ENCODE measurements around the gene PANK3. TPM values are rescaled to one million over a fixed set of nuclear protein-coding genes. Genes with fewer than 3 reads are reported as not detected.
"Not testable (repeated sequence)": the region's sequence is repeated elsewhere in the genome, so short reads cannot be mapped to it uniquely, and the experiment has no call there.

PANK3 gene
- 82.1 and 94.9 TPM in 2 replicates for total RNA-seq
- 13.6 TPM for polyA plus RNA-seq (2012)

DNA sequence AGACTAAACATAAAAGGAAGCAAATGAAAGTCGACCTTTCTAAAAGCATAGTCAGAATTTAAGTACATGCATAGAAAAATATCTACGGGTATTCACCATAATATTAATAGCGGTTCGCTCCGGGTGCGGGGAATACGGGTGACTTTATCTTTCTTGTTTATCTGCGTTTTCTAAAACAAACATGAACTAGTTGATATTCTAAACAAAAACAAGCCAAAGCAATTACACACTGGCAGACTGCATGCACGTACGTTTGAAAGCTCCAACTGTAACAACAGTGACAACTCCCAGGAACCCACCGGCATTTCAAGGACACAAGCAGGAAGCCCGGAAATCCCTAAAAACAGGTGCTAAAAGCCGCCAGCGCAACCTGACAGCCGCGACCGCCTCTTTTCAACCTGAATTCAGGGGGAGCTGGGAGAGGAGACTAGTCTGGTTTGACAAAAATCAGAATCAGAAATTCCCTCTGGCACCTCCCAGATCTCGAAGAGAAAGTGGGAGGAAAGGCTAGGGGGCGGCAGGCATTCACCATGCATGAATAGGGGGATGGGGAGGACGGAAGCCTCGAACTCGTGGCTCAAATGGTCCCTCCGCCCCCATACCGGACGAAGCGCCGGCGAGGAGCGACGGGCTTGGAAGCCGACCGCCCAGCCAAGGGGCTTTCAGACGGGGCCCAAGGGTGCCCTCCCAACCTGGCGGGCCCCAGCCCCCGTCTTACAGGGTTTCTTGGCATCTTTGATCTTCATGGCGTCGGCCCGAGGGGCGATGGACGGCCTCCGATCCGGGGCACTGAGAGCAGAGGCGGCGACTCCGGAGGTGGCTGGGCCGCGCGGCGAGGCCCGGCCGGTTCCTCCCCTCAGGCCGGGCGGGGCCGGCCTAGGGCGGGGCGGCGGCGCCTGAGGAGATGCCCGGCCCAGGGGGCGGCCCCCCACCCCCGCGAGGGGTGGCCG is at the start of gene PANK3:
PANK3 (minus strand) TSS at position 831 of the 950 bp plus-strand sequence; CDS start at position 746, 85 bp downstream.
- peak; percentile 79 for DNase-seq (ENCODE audit: low read depth)

DNA sequence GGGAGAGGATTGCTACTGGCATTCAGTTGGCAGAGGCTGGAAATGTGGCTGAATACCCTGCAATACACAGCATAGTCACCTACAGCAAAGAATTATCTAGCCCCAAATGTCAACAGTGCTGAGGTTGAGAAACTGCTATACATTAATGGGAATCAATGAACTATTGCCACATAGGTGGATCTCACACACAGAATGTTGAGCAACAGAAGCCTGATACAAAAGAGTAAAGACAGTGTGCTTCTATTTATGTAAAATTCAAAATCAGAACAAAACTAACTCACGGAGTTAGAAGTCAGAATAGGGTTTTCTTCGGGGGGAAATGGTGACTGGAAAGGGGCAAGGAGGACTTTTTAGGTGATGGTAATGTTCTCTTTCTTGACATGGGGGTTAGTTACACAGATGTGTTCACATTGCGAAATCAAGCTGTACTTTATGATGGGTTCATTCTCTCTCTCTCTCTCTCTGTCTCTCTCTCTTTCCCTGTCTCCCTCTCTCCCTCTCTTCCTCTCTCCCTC is 45.7 kb upstream of the PANK3 start:
- DNase-seq (ENCODE audit: low read depth) = no peak

DNA sequence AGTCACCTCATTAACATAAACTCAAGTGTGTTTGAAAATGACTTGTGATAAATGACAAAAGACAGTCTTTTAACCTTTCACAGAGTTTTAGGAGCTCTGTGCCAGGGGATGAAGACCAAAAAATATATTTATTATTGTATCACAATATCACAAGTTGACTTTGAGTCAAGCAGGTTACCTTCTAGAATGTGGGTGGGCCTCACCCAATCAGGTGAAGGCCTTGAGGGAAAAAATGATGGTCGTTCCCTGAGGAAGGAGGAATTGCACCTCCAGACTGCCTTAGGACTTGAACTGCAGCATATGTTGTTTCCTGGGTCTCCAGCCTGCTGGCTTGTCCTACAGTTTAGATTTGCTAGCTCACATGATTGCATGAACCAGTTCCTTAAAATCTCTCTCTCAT is 41.6 kb upstream of the PANK3 start:
- no peak for DNase-seq (ENCODE audit: low read depth)

DNA sequence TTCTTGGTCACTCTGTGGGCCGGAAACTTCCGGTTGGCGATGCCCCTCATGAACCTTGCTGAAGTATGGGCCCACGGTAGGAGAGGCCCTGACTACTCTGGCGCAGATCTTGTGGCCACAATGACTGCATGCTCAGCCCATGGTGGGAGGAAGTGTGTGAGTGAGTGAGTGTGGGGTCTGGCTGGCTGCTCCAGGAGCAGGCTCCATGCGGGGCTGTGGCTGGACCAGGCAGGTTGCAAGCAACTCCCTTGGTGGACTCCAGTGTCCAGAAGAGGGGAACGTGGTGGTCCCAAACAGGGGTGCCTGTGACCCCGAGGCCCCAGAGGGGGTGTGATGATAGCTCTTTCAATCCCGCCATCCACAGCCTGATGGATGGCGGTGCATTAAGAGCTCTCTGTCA is 35.5 kb upstream of the PANK3 start:
- DNase-seq (ENCODE audit: low read depth) = no peak

DNA sequence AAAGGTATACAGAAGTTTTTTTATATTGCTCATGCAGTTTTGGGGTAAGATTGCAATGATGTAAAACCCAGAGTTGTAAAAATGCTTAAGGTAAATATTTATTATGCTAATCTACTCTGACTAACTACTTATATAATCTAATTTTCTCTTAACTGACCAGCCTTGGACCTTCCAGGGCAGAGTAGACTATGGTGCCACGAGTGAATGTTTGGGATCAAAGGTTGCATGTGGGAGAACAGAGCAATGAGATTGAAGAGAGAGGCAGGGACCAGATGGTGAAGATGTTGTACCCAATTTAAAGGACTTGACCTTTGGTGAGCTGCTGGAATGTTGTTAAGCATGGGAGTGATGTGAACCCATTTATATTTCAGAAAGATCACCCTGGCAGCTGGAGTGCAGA is 34.8 kb upstream of the PANK3 start:
- DNase-seq (ENCODE audit: low read depth) = no peak

DNA sequence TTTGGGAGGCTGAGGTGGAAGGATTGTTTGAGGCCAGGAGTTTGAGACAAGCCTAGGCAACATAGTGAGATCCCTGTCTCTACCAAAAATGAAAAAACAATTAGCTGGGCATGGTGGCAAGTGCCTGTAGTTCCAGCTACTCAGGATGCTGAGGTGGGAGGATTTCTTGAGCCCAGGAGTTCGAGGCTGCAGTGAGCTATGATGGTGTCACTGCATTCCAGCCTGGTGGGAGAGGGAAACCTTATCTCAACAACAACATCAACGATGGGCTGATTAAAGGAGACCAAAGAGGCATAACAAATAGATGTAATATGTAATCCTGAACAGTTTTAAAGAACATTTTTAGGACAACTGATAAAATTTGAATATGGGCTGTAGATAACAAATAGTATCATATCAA is 34.2 kb upstream of the PANK3 start:
- DNase-seq (ENCODE audit: low read depth) = no peak

DNA sequence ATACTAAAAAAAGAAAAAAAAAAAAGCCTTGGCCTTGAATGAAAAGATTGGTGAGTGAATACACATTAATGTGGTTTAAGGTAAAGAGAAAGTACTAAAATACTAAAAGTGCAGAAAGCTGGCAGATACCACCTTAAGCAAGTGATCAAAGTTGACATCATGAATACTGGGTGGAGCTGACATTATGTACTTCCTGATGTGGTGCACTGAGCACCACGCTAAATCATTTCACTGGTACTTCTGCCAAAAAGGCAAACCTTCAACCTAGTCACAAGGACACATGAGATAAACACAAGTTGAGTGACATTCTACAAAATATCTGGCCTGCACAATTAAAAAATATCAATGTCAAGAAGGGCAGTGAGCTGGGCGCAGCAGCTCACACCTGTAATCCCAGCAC is 33.8 kb upstream of the PANK3 start:
- no peak for DNase-seq (ENCODE audit: low read depth)

DNA sequence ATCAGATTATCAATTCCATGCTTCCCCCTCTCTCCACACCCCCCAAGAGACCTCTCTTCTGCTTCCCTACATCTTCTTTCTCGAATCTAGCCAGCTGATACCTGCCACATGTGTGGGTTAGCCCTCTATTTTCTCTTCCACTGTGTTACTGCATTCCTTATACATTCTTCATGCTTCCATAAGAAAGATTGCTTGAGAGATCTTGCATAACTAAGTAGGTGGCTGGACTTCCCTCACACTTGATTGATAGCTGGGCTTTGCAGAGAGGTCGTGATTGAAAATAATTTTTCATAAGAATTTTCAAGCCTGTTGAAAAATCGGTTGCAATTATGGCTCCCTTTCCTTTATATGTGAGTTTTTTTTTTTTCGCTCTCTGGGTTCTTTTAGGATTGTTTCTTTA is 33.0 kb upstream of the PANK3 start:
- no peak for DNase-seq (ENCODE audit: low read depth)

DNA sequence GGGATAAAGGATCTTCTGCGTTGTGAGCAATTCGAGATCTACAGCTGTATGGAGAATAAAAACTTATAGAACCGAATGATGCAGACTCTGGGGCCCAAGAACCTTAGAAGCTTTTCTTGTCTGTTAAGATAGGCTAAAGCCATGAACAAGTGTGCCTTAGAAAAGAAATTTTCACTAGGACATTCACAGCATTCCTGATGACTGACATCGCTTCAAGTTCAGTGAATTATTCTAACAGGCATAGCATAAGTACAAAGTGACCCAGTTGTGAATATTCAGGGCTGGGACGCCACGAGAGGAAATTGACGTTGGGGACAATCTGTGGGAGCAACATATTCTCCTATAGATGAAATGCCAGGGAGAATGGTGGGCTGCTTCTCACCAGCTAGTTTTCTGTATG is 32.0 kb upstream of the PANK3 start:
- DNase-seq (ENCODE audit: low read depth) = no peak

DNA sequence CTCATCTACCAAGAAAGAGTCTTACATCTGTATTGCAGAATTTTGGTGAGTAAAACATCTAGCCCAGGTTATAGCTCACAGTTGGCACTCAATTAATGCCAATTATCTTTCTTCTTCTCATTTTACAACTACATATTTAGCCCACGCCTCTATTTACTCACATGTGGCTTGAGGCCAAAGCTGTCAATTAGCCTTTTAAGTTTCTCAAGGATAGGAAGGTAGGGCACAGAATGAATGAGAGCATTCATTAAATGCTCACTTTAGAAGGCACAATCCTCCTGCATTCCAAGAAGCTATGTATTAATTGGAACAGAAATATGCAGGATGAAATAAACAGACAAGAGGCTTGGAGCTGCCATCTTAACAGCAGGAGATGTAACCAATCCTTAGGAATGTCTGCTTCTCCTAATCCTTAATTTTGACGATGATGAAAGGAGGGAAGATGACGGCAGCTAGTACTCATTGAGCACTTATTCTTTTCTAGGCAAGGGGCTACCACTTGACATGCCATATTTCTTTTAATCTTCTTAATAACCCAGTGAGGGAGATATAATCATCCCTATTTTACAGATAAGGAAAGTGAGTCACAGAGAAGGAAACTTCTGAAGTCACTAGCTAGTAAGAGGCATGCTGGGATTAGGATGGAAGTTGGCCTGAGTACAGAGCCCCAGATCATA is 30.8 kb upstream of the PANK3 start:
- DNase-seq (ENCODE audit: low read depth) = no peak

DNA sequence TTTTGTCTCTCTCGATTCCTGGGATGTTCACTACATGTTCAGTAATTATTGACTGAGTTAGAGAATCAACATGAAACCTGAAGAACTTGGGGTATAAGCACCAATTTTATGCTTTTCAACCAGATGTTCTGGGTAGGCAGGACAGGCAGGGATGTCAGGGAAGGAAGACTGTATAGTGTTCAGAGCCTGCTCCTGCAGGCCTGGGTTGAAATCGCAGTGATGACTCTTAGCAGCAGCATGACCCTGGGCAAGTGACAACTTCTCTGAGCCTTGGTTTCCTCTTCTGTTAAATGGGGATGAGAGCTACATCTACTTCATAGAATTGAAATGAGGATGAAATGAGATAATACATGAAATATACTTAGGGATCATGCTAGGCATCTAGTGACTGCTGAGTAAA is 29.7 kb upstream of the PANK3 start:
- no peak for DNase-seq (ENCODE audit: low read depth)

DNA sequence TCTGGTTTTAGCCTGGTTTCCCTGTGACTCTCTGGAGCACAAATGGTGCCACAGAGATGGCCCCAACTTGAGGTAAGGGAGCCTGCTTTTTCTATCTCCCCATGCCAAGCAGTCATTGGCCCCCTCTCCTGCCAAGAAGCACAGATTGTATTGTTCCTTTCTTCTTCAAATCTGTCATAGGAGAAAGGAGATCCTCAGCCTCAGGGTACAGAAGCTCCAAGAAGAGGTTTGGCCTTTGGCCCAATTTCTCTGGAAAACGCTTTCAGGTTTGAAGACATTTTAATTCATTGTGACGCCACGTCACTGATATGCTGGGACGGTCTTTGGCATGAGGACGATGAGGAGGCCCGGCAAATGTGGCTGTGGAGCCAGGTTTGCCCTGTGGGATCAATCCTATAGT is 29.2 kb upstream of the PANK3 start:
- no peak for DNase-seq (ENCODE audit: low read depth)

DNA sequence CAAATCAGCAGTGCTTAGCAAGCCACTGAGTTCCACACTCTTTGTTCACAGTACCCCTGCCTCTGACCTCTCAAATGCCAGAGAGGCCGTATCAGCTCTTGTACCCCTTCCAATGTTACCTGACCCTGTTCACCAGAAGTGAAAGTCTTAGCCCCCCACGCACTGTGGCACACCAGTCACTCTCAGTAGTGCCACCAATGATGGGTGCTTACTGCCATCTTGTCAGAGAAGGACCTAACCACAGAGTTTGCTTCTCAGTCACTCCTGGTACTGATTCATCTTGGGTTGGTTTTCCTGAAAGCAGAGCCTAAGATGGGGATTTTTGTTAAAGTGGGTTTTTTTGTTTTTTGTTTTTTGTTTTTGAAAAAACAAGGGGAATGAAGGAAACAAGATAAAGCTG is 28.8 kb upstream of the PANK3 start:
- DNase-seq (ENCODE audit: low read depth) = no peak

DNA sequence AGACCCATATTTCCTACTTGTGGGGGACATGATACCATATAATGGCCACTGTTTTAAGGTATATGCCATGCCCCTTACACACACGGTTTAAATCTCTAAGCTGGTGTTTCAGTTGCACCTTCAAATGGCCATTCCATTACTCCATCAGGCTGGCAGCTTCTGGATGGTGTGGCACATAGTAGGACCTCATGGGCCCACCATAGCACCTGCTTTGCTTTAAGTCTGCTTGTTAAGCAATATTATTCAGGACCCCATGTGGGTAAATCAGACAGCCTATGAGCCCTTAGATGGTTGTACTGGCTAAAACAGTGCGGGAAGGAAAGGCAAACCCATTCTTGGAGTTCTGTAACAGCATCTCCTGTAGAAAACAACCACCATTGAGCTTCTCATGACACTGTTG is 27.4 kb upstream of the PANK3 start:
- no peak for DNase-seq (ENCODE audit: low read depth)

DNA sequence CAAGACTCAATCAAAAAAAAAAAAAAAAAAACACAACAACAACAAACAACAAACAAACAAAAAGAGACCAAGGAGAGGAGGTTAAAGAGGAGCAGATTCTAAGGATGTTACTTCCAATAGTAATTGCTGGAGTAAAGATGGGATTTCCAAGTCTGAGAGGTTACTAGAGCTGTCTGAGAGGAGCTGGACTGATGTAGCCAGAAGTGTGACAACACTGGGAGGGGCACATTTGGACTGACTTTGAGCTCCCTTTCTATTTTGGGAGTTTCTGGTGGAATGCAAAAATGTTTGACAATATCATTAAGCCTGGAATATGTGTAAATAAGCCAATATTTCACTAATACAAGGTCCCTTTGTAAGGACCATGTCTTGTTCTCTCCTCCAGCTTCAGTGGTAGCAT is 25.3 kb upstream of the PANK3 start:
- DNase-seq (ENCODE audit: low read depth) = no peak

DNA sequence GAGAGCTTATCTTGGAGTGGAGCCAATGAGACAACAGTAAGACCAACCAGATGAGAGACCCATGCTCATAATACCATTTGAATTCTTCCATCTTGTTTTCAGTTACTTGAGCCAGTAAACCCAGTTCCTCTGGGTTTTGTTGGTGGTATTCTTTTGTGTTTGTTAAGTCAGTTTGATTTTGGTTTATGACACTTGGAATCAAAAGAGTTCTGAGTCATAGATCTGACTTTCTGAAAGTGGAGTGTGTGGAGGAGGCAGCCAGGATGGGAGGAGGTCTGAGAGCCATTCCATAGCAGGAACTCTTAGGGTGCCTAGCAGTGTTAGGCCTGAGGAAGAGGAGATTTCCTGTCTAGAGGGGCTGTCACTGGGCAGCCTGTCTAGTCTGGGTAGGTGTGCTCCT is 24.6 kb upstream of the PANK3 start:
- DNase-seq (ENCODE audit: low read depth) = no peak

DNA sequence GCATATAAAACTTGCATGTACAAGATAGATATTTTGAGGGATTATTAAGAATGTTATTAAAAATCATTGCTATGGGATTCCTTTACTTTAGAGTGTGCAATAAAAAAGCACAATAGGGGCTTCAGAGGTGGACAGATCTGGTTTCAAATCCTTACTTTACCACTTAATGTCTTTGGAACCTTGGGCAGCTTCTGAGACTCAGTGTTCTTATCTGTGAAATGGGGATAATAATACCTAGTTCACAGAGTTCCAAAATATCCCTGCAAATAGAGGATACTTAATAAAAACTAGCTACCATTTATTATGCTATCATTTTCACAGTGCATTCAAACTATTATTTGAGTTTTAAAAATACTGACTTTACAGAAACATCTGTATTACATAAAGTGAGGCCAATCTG is 23.3 kb upstream of the PANK3 start:
- DNase-seq (ENCODE audit: low read depth) = no peak

DNA sequence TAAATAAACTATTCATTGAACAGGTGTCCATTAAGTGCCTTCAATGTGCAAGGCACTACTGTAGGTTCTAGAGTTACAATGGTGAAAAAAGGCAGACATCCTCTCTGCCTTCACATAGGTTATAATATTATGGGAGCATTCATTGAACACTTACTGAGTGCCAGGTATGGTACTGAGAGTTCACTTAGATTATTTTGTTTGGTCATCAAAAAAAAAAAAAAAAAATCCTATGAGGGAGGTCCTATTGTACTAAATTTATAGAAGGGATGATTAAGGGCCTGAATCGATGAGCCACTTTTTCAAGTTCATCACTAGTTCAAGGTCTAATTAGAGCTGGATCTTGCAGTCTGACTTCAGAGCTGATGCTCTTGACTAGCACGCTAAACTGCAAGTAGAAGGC is 22.8 kb upstream of the PANK3 start:
- DNase-seq (ENCODE audit: low read depth) = no peak

DNA sequence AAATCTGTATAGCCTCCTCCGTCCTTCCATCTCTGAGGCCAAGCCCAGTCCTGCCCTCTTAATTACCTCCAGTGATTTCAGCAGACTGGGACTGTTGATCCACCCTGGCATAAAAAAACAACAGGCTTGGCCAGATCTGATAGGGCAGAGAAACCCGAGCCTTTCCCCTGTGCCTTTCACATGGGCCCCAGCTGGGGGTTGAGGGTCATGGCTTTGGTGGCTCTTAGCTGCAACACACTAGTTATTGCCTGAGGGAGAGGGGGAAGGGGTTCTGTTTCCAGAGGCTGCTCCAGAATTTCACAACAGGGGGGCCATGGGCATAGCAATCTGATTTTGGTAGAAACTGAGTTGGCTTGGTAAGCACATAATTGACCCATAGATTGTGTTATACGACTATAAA is 21.2 kb upstream of the PANK3 start:
- no peak for DNase-seq (ENCODE audit: low read depth)

DNA sequence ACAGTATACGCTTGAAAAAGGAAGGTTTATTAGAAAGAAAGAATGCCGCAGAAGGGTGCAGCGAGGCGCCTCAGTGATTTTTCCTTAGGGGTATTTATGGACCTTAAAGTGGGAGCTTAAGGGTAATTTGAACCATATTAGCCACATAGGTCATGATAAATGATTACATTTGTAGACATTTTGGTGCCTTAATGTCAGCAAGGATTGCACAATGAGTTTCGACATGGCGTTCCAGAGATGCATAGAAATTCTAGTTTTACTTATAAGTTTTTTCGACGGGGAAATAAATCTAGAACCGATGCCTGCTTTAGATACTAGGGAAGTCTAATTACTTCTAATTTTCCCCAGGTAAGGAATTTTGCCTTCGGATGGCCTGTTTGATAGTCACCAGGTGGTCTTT is 20.7 kb upstream of the PANK3 start:
- DNase-seq (ENCODE audit: low read depth) = no peak

DNA sequence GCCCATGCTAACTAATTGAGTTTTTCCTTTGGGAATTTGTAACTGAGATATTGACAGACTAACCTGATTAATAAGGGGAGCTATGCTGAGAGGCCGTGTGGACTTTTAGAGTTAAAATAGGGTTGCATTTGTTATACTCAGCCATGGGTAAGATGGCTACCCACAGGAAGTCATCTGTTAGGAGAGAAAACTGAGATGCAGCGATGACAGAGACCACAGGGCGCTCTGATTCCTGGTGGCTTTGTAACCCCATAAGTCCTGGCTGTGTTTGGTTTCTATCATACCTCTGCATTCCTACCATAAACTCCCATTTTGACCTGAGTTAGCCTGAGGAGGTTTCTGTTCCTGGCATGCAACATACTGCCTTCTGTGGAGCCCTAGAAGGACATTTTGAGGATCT is 19.5 kb upstream of the PANK3 start:
- DNase-seq (ENCODE audit: low read depth) = no peak

DNA sequence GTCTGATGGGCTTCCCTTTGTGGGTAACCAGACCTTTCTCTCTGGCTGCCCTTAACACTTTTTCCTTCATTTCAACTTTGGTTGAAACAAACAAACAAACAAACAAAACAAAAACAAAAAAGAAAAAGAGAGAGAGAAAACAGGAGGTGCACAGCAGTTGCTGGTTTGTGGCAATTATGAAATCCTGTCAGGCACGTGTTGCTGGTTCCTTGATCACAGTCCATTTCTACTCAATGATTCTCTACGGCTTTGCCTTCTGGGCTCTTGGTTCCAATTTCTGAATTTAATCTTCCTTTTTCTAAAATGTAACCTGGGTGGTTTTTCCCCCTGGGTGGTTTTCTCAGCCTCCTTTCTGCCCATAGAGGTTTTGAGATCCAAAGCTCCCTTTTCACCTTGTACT is 17.8 kb upstream of the PANK3 start:
- DNase-seq (ENCODE audit: low read depth) = no peak

DNA sequence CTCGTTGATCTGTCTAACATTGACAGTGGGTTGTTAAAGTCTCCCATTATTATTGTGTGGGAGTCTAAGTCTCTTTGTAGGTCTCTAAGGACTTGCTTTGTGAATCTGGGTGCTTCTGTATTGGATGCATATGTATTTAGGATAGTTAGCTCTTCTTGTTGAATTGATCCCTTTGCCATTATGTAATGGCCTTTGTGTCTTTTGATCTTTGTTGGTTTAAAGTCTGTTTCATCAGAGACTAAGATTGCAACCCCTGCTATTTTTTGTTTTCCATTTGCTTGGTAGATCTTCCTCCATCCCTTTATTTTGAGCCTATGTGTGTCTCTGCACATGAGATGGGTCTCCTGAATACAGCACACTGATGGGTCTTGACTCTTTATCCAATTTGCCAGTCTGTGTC is 17.0 kb upstream of the PANK3 start:
- not testable (repeated sequence) for DNase-seq (ENCODE audit: low read depth)
